IMR-90 (cell line): ENCODE results near the gene SLC4A5. TPM values are rescaled to one million over a fixed set of nuclear protein-coding genes. Genes with fewer than 3 reads are reported as not detected.

ENCODE experiments used
- ATAC-seq: fragments of 200-7000 bp; cut with Tn5 transposase; 2 replicates; pipeline ENCODE4 v1.9.1; 2020; ENCODE audit warnings: low read depth, mild to moderate bottlenecking, moderate library complexity
- BruUV-seq: library from RNA; stranded (reverse); fragments of 400-500 nt; replicated peaks from 2 replicates; lab custom pipeline; 2021; lab: Mats Ljungman, UMichigan
- CTCF ChIA-PET: fragments of 300-600 bp; formaldehyde crosslinking; extraction: SDS; loops from one replicate; lab custom pipeline; 2021; ENCODE audit warnings: antibody characterized with exemption; lab: Yijun Ruan, JAX
- POLR2A ChIA-PET: fragments of 300-600 bp; sonication (Branson Sonifier 250); formaldehyde crosslinking; loops from one replicate; lab custom pipeline; 2022; ENCODE audit warnings: antibody characterized with exemption; ENCODE audit not compliant: unreplicated experiment; lab: Charles Lee
- DNase-seq: peaks from one replicate; pipeline ENCODE4 v3.0.0; 2013
- H2AFZ ChIP-seq: replicated peaks from 2 replicates; pipeline ENCODE3; 2013; ENCODE audit warnings: low read length, mild to moderate bottlenecking; ENCODE audit not compliant: poor library complexity
- H2AK5ac ChIP-seq: 2 replicates; pipeline ENCODE4 v1.6.1; 2013; ENCODE audit warnings: low read depth, low read length, inconsistent platforms
- H2AK9ac ChIP-seq: replicated peaks from 2 replicates; pipeline ENCODE3; 2013; ENCODE audit warnings: mild to moderate bottlenecking, low read depth, low read length, moderate library complexity; ENCODE audit not compliant: poor library complexity
- H2BK120ac ChIP-seq: 2 replicates; pipeline ENCODE4 v1.6.1; 2013; ENCODE audit warnings: low read depth, low read length, inconsistent platforms
- H2BK15ac ChIP-seq: 3 replicates; pipeline ENCODE4 v1.6.1; 2013; ENCODE audit warnings: low read depth, low read length, inconsistent platforms
- H2BK20ac ChIP-seq: 2 replicates; pipeline ENCODE4 v1.6.1; 2013; ENCODE audit warnings: low read depth, mild to moderate bottlenecking, inconsistent platforms, low read length, moderate library complexity
- H2BK5ac ChIP-seq: 2 replicates; pipeline ENCODE4 v1.6.1; 2013; ENCODE audit warnings: mild to moderate bottlenecking, low read depth, low read length, inconsistent platforms; ENCODE audit not compliant: poor library complexity, severe bottlenecking
- H3K14ac ChIP-seq: replicated peaks from 2 replicates; pipeline ENCODE4 v1.6.1; 2013; ENCODE audit warnings: low read depth, low read length, inconsistent platforms
- H3K18ac ChIP-seq: 2 replicates; pipeline ENCODE4 v1.6.1; 2013; ENCODE audit warnings: low read depth, low read length, control low read depth
- H3K23ac ChIP-seq: 2 replicates; pipeline ENCODE4 v1.6.1; 2013; ENCODE audit warnings: low read depth, low read length, inconsistent platforms
- H3K27ac ChIP-seq: 2 replicates; pipeline ENCODE4 v1.5.1; 2013; ENCODE audit warnings: mild to moderate bottlenecking, control low read depth, low read length; ENCODE audit not compliant: insufficient read depth
- H3K27me3 ChIP-seq: 2 replicates; pipeline ENCODE4 v1.6.1; 2013; ENCODE audit warnings: low read length; ENCODE audit not compliant: control insufficient read depth, insufficient read depth
- H3K36me3 ChIP-seq: 2 replicates; pipeline ENCODE4 v1.6.1; 2013; ENCODE audit warnings: low read length, mixed read lengths; ENCODE audit not compliant: control insufficient read depth, insufficient read depth
- H3K4ac ChIP-seq: 2 replicates; pipeline ENCODE4 v1.6.1; 2013; ENCODE audit warnings: low read depth, low read length, inconsistent platforms
- H3K4me1 ChIP-seq: 2 replicates; pipeline ENCODE4 v1.6.1; 2013; ENCODE audit warnings: low read length, mixed read lengths; ENCODE audit not compliant: control insufficient read depth, insufficient read depth
- H3K4me2 ChIP-seq: 2 replicates; pipeline ENCODE4 v1.6.1; 2013; ENCODE audit warnings: low read depth, mild to moderate bottlenecking, control low read depth, low read length, moderate library complexity
- H3K4me3 ChIP-seq: 2 replicates; pipeline ENCODE4 v1.5.1; 2013; ENCODE audit warnings: low read depth, mild to moderate bottlenecking, control low read depth, low read length, moderate library complexity; ENCODE audit not compliant: insufficient read depth
- H3K56ac ChIP-seq: 2 replicates; pipeline ENCODE4 v1.6.1; 2013; ENCODE audit warnings: low read length, inconsistent platforms; ENCODE audit not compliant: insufficient read depth; ENCODE audit errors: extremely low read depth
- H3K79me1 ChIP-seq, 2 experiments: 2 replicates each; pipeline ENCODE4 v1.6.1; 2013; ENCODE audit warnings: low read length in 2 of 2, inconsistent platforms in 1 of 2, low read depth in 1 of 2
- H3K9ac ChIP-seq: 2 replicates; pipeline ENCODE4 v1.6.1; 2013; ENCODE audit warnings: low read depth, low read length, control low read depth
- H3K9me1 ChIP-seq: 2 replicates; pipeline ENCODE4 v1.6.1; 2013; ENCODE audit warnings: low read length, inconsistent platforms; ENCODE audit not compliant: insufficient read depth
- H3K9me3 ChIP-seq: 2 replicates; pipeline ENCODE4 v1.6.1; 2013; ENCODE audit warnings: low read length; ENCODE audit not compliant: control insufficient read depth, insufficient read depth
- H4K20me1 ChIP-seq: 2 replicates; pipeline ENCODE4 v1.6.1; 2013; ENCODE audit warnings: low read length, inconsistent platforms; ENCODE audit not compliant: insufficient read depth
- H4K5ac ChIP-seq: 2 replicates; pipeline ENCODE4 v1.6.1; 2013; ENCODE audit warnings: mild to moderate bottlenecking, low read depth, low read length, control low read depth
- H4K8ac ChIP-seq, 2 experiments: 2 replicates each; pipeline ENCODE4 v1.6.1; 2013; ENCODE audit warnings: low read depth in 2 of 2, low read length in 2 of 2, control low read depth in 1 of 2, inconsistent platforms in 1 of 2
- H4K91ac ChIP-seq: 2 replicates; pipeline ENCODE4 v1.6.1; 2013; ENCODE audit warnings: low read depth, low read length, inconsistent platforms; ENCODE audit not compliant: insufficient read depth
- BHLHE40 ChIP-seq: fragments of 150-350 bp; IDR thresholded peaks from 2 replicates; pipeline ENCODE4 v1.6.1; 2016; ENCODE audit warnings: mild to moderate bottlenecking, low read depth, low read length
- CEBPB ChIP-seq: IDR thresholded peaks from 2 replicates; pipeline ENCODE4 v1.6.1; 2012; ENCODE audit warnings: low read depth, low read length, improper control_type of control experiment
- CHD1 ChIP-seq: IDR thresholded peaks from 2 replicates; pipeline ENCODE4 v1.6.1; 2012; ENCODE audit warnings: low read depth, low read length, improper control_type of control experiment
- CTCF ChIP-seq: conservative IDR thresholded peaks from 2 replicates; pipeline ENCODE4 v1.5.1; 2012; ENCODE audit warnings: mild to moderate bottlenecking, low read depth, low read length, improper control_type of control experiment
- ELK1 ChIP-seq: fragments of 150-350 bp; IDR thresholded peaks from 2 replicates; pipeline ENCODE4 v1.6.1; 2016; ENCODE audit warnings: low read depth, mild to moderate bottlenecking, low read length, moderate library complexity, borderline replicate concordance
- FOS ChIP-seq: fragments of 150-350 bp; IDR thresholded peaks from 2 replicates; pipeline ENCODE4 v1.6.1; 2016; ENCODE audit warnings: low read depth, low read length
- MAFK ChIP-seq: IDR thresholded peaks from 2 replicates; pipeline ENCODE4 v1.6.1; 2012; ENCODE audit warnings: low read depth, low read length, improper control_type of control experiment
- MAZ ChIP-seq: IDR thresholded peaks from 2 replicates; pipeline ENCODE4 v1.6.1; 2012; ENCODE audit warnings: low read depth, mild to moderate bottlenecking, low read length, improper control_type of control experiment, moderate library complexity, borderline replicate concordance
- MXI1 ChIP-seq: IDR thresholded peaks from 2 replicates; pipeline ENCODE4 v1.6.1; 2012; ENCODE audit warnings: low read depth, mild to moderate bottlenecking, low read length, moderate library complexity, borderline replicate concordance
- NFE2L2 ChIP-seq: fragments of 150-350 bp; IDR thresholded peaks from 2 replicates; pipeline ENCODE4 v1.6.1; 2016; ENCODE audit warnings: low read depth, mild to moderate bottlenecking, low read length
- POLR2A ChIP-seq: IDR thresholded peaks from 2 replicates; pipeline ENCODE4 v1.6.1; 2012; ENCODE audit warnings: mild to moderate bottlenecking, low read depth, low read length
- RAD21 ChIP-seq: IDR thresholded peaks from 2 replicates; pipeline ENCODE4 v1.6.1; 2012; ENCODE audit warnings: low read length, improper control_type of control experiment
- RCOR1 ChIP-seq: IDR thresholded peaks from 2 replicates; pipeline ENCODE4 v1.6.1; 2012; ENCODE audit warnings: mild to moderate bottlenecking, low read length, improper control_type of control experiment; ENCODE audit not compliant: insufficient replicate concordance
- RFX5 ChIP-seq: IDR thresholded peaks from 2 replicates; pipeline ENCODE4 v1.8.0; 2012; ENCODE audit warnings: low read depth, mild to moderate bottlenecking, low read length, moderate library complexity
- SMC3 ChIP-seq: fragments of 150-350 bp; IDR thresholded peaks from 2 replicates; pipeline ENCODE4 v1.6.1; 2016; ENCODE audit warnings: low read depth, mild to moderate bottlenecking, antibody characterized with exemption, low read length, moderate library complexity
- USF2 ChIP-seq: fragments of 150-350 bp; IDR thresholded peaks from 2 replicates; pipeline ENCODE4 v1.6.1; 2017; ENCODE audit warnings: mild to moderate bottlenecking, antibody characterized with exemption, low read length, low read depth
- WGBS, 2 experiments: methylation state at CpG; one replicate each; pipeline versions ENCODE4 v1.1.5 to v1.1.7; 2013; ENCODE audit warnings: missing lambda C conversion rate in 2 of 2; ENCODE audit not compliant: insufficient read length in 1 of 2; ENCODE audit errors: extremely low coverage in 2 of 2; 5-methylcytosine and 5-hydroxymethylcytosine counted together
- dilution Hi-C: fragments of 300-500 bp; cut with HindIII; formaldehyde crosslinking; loops from one replicate; pipeline ENCODE4 v1.14.3; 2018; ENCODE audit warnings: low sequenced_read_pairs; ENCODE audit not compliant: unreplicated experiment
- in situ Hi-C: fragments of 300-500 bp; cut with MboI; formaldehyde crosslinking; loops from 3 replicates; pipeline ENCODE4 v1.14.3; 2019; ENCODE audit warnings: low sequenced_read_pairs, inconsistent platforms, mixed read lengths
- intact Hi-C: fragments of 100-400 bp; cut with micrococcal nuclease; formaldehyde crosslinking; loops from 2 replicates; pipeline ENCODE4 v1.10.0; 2022
- polyA plus RNA-seq, 3 experiments: library from polyadenylated mRNA; depleted of rRNA; stranded (reverse); fragments of >200 nt; gene quantifications; 2 replicates each; pipeline ENCODE4 v1.2.3, GENCODE V29; 2012; ENCODE audit warnings: low replicate concordance in 1 of 3
- total RNA-seq: library from RNA; depleted of rRNA; stranded (reverse); fragments of >200 nt; gene quantifications from 2 replicates; pipeline ENCODE4 v1.2.3, GENCODE V29; 2012

Gene SLC4A5
- total and polyA plus RNA-seq, 2 of the 4 experiments (the other 2 are of a cell fraction), result 0.18 to 0.22 TPM

- BruUV-seq, result no TSS peak
- Histone ChIP-seq H3K4ac (no peak overlapping the region), H2BK20ac (no peak overlapping the region), H4K5ac (no peak overlapping the region), H2BK120ac (no peak overlapping the region), H2AK9ac (no peak overlapping the region), H2BK15ac (no peak overlapping the region), H3K4me3 (no peak overlapping the region), H4K8ac (no peak overlapping the region), H3K4me2 (no peak overlapping the region), H4K91ac (no peak overlapping the region), H3K4me1 (no peaks in the 10 kb centered on the region), H3K79me1 (no peaks in the 10 kb centered on the region), H3K27me3 (peaks cover 66% of the 10 kb centered on the region), H3K56ac (no peak overlapping the region), H2AFZ (no peak overlapping the region), H2AK5ac (no peak overlapping the region), H3K27ac (no peak overlapping the region), H3K18ac (no peak overlapping the region), H4K20me1 (no peaks in the 10 kb centered on the region), H3K9ac (no peak overlapping the region), H2BK5ac (no peak overlapping the region), H3K36me3 (no peaks in the 10 kb centered on the region), H3K14ac (no peak overlapping the region), H3K23ac (no peak overlapping the region), H3K9me3 (no peaks in the 10 kb centered on the region), H3K9me1 (no peaks in the 10 kb centered on the region)
- no peak for ATAC-seq
- in situ Hi-C loops, result no loop called here
- ChIA-PET CTCF (no interaction called here), POLR2A (no interaction called here)
- intact Hi-C loops, result no loop called here
- dilution Hi-C loops, result no loop called here
- no peak for TF ChIP-seq NFE2L2
- TF ChIP-seq FOS, result no peak
- TF ChIP-seq SMC3, result no peak
- no peak for TF ChIP-seq POLR2A
- TF ChIP-seq CEBPB, result no peak
- TF ChIP-seq ELK1, result no peak
- no peak for TF ChIP-seq MAZ
- no peak for TF ChIP-seq MAFK
- no peak for TF ChIP-seq CHD1
- TF ChIP-seq RAD21, result no peak
- no peak for TF ChIP-seq RCOR1
- no peak for TF ChIP-seq BHLHE40
- TF ChIP-seq USF2, result no peak
- no peak for TF ChIP-seq MXI1
- no peak for TF ChIP-seq RFX5
- TF ChIP-seq CTCF, result no peak
- WGBS, 2 experiments, result 40% methylated on average over 3 of the region's 4 CpGs; no CpG with 5 or more reads in 1 of the 2 experiments
- DNase-seq, result no peak
These were observed 64.5 kb downstream of the SLC4A5 start for GRCh38 chr2:74278694-74279093.
